ENCODE measurements around the gene USP37.

DNA sequence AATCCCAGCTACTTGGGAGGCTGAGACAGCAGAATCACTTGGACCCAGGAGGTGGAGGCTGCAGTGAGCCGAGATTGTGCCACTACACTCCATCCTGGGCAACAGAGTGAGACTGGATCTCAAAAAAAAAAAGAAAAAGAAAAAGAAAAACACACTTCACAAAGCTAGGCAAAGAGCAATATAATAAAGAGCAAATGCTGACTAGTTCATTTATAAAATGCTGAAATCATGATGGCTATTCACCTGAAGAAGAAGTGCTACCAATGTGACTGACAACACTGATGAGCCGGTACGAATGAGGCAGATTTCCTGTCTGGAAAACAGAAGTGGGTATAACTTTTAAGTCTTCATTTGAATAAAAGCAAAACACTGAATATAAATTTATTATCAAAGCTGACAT lies 111.3 kb downstream of the USP37 start:
- TF ChIP-seq, protein P1, sequence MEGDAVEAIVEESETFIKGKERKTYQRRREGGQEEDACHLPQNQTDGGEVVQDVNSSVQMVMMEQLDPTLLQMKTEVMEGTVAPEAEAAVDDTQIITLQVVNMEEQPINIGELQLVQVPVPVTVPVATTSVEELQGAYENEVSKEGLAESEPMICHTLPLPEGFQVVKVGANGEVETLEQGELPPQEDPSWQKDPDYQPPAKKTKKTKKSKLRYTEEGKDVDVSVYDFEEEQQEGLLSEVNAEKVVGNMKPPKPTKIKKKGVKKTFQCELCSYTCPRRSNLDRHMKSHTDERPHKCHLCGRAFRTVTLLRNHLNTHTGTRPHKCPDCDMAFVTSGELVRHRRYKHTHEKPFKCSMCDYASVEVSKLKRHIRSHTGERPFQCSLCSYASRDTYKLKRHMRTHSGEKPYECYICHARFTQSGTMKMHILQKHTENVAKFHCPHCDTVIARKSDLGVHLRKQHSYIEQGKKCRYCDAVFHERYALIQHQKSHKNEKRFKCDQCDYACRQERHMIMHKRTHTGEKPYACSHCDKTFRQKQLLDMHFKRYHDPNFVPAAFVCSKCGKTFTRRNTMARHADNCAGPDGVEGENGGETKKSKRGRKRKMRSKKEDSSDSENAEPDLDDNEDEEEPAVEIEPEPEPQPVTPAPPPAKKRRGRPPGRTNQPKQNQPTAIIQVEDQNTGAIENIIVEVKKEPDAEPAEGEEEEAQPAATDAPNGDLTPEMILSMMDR (conservative IDR thresholded peaks at IDR 0.05; ENCODE audit: low read length), result no peak
- no peak for TF ChIP-seq EZH2phosphoT487 (IDR thresholded peaks at IDR 0.05; ENCODE audit: borderline replicate concordance)

All from Loucy (cell line).